Tongue (tissue), 2 donors: ENCODE measurements around the gene ERN2. TPM values are rescaled to one million over a fixed set of nuclear protein-coding genes. Genes with fewer than 3 reads are reported as not detected.

Experiments used
- DNase-seq: peaks from one replicate; pipeline ENCODE4 v3.0.0-alpha.2; 2015
- total RNA-seq: library from RNA; depleted of rRNA; stranded (reverse); fragments of >200 nt; gene quantifications from one replicate; pipeline ENCODE4 v1.2.3, GENCODE V29; 2014

ERN2 gene
- total RNA-seq, 1 donor from 2014 or later: not detected

DNA sequence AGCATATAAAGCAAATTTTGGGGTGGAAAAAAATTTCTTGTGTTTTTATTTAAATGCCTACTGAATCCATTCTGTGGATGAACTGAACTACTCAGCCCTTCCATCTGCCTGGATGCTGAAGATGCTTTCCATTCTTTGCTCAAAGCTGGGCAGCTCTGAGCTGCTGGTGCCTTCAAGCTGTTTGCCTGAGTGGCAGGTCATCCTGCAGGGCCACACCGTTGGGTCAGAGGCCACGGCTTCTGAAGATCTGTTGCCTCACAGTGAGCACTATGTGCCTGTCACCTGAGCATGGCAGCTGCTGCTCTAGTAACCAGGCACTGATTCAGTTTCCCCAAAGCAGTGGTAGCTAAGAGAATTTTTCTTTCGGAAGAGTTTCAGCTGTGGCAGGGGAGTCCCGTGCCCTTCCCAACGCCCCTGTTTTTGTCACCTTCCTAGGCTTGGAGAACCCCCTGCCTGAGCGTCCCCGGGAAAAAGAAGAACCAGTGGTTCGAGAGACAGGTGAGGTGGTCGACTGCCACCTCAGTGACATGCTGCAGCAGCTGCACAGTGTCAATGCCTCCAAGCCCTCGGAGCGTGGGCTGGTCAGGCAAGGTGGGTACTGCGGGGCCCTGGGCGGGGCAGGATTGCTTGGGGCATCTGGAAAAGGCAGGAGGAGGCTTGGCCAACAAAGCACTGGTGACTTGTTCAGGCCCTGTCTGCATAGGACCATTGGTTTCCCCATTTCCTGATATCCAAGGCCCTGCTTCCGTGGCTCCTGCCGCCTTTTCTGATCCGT, 25.8 kb downstream of the ERN2 start:
- no peak for DNase-seq

GRCh38 chr16:23683487-23683886, 29.5 kb downstream of the ERN2 start:
- DNase-seq: no peak

GRCh38 chr16:23682181-23682580, 30.8 kb downstream of the ERN2 start:
- DNase-seq: no peak

- DNase-seq: no peak
Measured at GRCh38 chr16:23679986-23680336, 33.1 kb downstream of the ERN2 start.

GRCh38 chr16:23679274-23679985, 33.6 kb downstream of the ERN2 start:
- DNase-seq: peak; percentile 21

DNA sequence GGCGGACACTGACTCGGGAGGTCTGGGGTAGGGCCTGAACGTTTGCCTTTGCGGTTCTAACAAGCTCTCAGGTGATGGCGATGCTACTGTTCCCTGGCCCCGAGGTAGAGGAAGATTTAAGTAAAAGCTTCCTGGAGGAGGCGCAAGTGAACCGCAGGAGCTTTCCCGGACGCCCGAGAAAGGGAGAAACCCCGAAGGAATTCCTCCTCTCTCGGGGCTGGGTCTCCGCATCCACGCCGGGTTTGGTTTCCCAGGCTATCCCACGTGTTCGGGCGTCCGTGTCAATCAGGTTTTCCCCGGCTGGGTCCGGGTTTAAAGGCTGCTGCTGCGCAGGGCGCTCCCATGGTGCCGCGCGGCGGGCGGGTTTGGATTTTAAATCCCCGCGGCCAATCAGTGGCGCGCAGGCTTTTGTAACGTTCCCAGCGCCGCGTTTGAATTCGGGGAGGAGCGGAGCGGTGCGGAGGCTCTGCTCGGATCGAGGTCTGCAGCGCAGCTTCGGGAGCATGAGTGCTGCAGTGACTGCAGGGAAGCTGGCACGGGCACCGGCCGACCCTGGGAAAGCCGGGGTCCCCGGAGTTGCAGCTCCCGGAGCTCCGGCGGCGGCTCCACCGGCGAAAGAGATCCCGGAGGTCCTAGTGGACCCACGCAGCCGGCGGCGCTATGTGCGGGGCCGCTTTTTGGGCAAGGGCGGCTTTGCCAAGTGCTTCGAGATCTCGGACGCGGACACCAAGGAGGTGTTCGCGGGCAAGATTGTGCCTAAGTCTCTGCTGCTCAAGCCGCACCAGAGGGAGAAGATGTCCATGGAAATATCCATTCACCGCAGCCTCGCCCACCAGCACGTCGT, 34.4 kb downstream of the ERN2 start, which contains the start of gene PLK1:
TSS of gene PLK1 (plus strand) at position 460 of the 844 bp plus-strand sequence. CDS start at position 504, 44 bp downstream.
- peak; percentile 91 for DNase-seq

DNA sequence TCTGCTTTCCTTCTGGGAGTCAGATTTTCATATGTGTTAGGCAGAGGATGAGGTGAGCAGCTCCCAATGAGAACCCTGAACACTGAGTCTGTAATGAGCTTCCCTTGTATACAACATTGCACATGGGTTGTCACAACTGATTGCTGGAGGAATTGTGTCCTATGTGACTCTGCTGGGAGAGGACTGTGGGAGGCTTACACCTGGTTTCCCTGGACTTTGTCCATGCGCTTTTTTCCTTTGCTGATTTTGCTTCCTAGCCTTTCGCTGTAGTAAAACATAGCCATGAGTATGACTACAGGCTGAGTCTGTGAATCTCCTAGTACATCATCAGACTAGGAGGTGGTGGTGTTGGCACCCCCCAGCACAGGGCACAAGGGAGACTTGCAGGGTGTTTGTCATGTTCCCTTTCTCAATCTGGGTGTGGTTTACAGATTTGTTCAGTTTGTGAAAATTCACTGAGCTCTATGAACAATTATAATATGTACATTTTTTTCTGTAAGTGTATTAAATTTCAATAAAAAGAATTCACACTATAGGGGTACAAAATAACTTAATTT, 36.0 kb downstream of the ERN2 start:
- DNase-seq: no peak

DNA sequence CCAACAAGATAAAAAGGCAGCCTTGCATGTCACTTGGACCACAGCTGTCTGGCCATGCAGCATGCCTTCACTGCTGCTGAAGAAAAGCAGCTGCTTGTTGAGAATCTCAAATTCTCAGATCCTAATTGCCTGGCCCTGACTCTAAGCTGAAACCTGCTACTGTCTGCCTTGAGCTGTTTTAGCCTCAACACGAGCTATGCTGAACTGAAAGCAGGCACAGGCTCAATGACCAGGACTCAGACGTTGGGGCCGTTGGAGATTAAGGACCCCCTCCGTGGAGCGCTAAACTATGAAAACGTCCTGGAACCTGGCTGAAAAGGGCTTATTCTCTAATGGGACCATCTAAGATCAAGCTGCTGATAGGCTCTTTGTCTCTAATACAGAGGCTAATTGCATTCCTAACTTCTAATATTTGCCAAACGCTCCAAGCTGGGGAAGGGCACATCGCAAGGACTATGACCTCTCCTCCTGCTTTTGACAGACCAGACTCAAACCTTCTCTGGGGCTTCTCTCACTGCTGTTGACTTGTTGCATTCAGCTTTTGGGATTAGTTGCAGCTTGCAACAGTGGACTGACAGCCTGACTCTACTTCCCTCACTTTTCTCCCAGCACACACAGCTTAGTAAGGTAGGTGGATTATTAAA, 38.9 kb downstream of the ERN2 start:
- peak; percentile 79 for DNase-seq

GRCh38 chr16:23670137-23670776, 42.8 kb downstream of the ERN2 start:
- DNase-seq: no peak

GRCh38 chr16:23668873-23669272, 44.1 kb downstream of the ERN2 start:
- DNase-seq: no peak

GRCh38 chr16:23668225-23668624, 44.8 kb downstream of the ERN2 start:
- DNase-seq: no peak

- DNase-seq: no peak
Measured at GRCh38 chr16:23667355-23667659, 45.7 kb downstream of the ERN2 start.

GRCh38 chr16:23666571-23667354, 46.3 kb downstream of the ERN2 start:
- no peak for DNase-seq

- DNase-seq: no peak
Measured at GRCh38 chr16:23663918-23664317, 49.1 kb downstream of the ERN2 start.

DNA sequence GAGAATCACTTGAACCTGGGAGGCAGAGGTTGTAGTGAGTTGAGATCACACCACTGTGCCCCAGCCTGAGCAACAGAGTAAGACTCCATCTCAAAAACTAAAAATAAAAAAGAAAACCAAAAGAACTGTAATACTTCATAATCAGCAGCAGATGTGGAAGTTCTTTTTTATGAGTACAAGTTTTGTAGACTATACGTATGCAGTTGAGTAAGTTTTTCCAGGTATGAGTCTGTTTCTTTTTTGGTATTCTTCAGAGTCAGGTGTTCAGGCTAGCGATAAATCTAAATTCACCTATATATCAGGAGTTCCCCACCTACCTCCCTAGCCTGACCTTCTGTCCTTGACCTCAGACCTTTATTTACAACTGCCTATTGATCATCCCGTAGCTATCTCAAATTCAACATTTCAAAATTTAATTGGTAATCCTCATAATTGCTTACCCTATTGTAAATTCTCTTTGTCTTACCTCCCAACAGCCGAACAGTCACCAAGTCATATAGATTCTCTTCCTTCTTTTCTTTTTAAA, 61.0 kb downstream of the ERN2 start:
- DNase-seq: no peak

GRCh38 chr16:23650674-23651416, 62.2 kb downstream of the ERN2 start:
- no peak for DNase-seq

DNA sequence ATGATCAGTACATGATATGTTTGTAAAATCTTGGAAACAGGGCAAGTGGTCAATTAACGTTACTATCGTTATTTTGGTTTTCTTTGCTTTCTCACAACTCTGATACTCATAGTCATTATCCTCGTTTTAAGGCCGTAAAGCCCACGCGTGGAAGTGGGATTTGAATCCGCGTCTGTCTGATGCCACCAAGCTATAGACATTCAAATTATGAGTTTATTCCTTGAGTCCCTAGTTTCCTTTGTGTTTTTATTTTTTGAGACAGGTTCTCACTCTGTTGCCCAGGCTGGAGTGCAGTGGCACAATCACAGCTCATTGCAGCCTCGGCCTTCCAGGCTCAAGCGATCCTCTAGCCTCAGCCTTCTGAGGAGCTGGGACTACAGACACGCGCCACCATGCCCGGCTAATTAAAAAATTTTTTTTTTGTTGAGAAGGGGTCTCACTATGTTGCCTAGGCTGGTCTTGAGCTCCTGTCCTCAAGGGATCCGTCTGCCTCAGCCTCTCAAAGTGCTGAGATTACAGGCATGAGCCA, 70.7 kb downstream of the ERN2 start:
- DNase-seq: no peak

- DNase-seq: peak; percentile 97
Measured at GRCh38 chr16:23640931-23641765, 71.9 kb downstream of the ERN2 start, which contains the start of the genes DCTN5 and PALB2. TSS of gene DCTN5 (plus strand) at chr16:23641466. CDS start at chr16:23641543, 77 bp downstream. TSS of gene PALB2 (minus strand) at chr16:23641310. CDS start at chr16:23641157, 153 bp downstream.
